NCI-H748 (cell line): Measurements from ENCODE around the gene CNTNAP2.
A peak's percentile ranks its signal among the peaks of the same experiment; 100 is the strongest.

Source experiments
- DNase-seq: peaks from one replicate; lab custom pipeline; 2025; ENCODE audit not compliant: unreplicated experiment; lab: John Stamatoyannopoulos, UW

The CNTNAP2 gene

DNA sequence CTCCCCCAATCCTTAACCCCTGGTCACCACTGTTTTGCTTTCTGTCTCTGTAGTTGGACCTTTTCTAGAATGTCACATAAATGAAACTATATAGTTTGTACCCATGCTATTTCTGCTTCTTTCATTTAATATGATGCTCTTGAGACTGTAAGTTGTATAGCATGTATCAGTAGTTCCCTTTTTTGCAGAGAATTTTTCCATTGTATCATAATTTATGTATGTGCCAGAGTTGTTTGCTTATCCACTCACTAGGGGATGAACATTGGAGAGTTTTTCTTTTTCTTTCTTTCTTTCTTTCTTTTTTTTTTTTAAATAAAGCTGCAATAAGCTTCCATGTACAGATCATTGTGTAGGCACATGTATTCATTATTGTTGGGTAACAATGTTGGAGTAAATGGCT, 544.8 kb downstream of the CNTNAP2 start:
- no peak for DNase-seq

DNA sequence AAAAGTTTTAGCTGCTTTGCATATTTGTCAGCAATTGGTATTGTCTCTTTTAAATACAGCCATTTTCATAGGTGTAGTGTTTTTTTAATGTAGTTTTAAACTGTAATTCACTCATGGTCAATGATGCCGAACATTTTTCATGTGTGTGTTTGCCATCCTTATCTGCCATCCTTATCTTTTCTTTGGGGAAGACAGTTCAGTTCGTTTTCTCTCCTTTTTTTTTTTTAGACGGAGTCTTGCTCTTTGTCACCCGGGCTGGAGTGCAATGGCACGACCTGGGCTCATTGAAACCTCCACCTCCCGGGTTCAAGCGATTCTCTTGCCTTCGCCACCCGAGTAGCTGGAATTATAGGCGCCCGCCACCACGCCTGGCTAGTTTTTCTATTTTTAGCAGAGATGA, 545.3 kb downstream of the CNTNAP2 start:
- no peak for DNase-seq

DNA sequence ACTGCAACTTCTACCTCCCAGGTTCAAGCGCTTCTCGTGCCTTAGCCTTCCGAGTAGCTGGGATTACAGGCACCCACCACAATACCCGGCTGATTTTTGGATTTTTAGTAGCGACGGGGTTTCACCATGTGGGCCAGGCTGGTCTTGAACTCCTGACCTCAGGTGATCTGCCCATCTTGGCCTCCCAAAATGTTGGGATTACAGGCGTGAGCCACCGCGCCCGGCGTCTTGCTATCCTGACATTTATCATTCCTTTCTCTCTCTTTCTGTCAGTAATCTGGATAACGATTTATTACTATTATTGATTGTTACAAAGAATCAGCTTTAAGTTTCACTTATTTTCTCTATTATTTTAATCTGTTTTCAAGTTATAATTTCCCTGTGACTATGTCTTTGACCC, 548.4 kb downstream of the CNTNAP2 start:
- no peak for DNase-seq

DNA sequence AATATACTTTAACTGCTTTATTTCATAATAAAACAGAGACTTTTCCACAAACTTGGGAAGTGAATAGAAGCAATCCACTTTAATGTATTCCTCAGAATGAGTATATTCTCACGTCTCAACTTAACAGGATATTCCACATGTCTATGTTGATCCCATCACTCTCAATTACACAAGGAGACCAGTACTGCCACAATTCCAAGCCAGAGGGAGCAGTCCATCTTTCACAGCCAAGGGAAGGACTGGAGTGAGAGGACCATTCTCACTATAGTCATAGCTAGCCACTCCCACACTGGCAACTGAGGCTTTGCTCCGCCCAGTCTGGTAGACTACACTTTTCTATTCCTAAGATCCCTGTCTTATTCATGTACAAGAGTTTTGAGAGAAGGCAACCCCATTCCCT, 553.9 kb downstream of the CNTNAP2 start:
- DNase-seq: no peak

DNA sequence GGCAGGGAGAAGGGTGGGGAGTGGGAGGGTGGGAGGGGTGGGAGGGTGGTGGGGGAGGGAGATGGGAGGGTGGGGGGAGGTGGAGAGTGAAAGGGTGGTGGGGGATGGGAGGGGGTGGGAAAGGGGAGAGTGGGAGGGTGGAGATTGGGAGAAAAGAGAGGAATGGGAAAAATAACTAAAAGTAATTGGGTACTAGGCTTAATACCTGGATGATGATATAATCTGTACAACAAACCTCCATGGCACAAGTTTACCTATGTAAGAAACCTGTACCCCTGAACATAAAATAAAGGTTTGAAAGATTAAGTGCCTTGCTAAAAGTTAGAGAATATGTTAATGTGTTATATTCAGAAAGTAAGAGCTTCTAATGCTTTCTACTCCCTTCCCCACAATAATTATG, 564.9 kb downstream of the CNTNAP2 start:
- DNase-seq: no peak

DNA sequence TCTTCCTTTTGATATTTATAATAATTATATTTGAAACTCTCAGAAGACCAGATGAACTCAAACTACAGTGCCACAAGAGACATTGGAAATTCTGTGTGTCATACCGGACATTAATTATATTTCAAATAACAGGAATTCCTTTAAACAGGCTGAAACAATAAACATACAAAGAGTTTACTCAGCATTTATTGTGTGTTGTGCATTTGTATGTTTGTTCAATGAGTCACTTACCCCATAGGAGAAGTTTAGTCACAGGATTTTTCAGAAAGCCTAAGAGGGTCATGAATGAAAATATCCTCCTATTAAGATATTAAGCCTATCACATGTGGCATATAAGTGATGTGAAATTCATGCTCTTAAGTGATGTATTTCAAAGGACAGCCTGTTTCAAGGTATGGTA, 566.8 kb downstream of the CNTNAP2 start:
- no peak for DNase-seq

DNA sequence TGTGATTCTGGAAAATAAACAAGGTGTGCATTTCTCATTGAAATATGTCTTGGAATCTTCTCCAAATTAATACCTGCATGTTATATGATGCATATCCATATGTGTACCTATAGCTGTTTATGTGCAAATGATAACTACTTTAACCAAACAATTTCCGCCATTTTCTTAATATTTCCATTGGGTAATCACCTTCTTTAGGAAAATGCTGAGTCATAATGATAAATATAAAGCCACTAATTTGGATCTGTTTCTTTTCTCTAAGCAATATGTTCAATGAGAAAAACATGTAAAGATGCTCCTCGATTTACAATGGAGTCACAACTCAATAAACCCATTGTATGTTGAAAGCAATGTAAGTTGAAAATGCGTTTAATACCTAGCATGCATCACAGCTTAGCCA, 574.4 kb downstream of the CNTNAP2 start:
- DNase-seq: no peak

DNA sequence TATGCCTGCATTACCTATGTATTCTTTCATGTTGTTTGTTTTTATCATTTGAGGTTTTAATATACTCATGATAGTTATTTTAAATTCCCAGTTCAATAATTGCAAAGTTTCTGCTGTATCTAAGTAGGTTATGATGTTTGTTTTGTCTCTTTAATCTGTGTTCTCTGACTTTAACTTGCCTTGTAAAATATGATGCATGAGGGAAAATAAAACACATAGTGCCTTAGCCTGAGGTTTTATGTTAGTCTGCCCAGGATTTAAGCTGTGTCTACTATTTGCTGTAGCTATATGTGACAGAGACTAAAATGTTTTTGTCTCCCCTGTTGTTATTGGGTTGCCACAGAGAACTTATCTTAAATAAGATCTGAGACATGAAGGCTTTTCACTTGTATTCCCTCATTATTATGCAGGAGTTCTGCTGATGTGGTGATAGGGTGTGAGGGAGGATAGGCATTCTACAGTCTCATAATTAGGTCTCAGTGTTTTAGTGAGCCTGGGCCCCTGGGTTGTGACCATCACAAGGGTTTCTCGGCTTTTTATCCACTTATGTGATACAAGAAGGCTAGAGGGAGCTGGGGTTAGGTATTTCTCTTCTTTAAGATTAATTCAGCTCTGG, 582.5 kb downstream of the CNTNAP2 start:
- no peak for DNase-seq

DNA sequence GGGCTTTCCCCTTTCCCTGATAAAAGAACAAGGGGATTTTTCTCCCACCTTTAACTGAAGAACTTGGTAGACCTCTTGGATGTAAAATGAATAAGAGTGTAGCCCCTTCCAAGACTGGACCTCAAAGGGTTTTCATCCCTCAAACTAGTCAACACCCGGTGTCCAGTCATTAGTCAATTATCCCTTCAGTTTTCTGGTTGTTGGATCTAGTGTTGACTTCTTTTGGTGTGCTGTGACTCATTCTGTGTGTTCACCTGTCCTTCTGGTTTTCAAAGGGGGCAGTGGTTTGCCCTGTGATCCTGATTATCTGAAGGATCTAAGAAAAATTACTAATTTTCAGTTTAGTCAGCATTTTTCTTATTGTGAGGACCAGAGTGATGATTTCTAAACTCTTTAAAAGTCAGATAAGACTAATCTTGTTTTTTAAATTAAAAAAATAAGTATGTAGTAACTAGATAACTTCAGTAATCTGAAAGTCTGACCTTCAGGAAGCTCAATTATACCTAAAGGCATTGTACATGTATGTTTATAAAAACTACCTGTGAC, 583.5 kb downstream of the CNTNAP2 start:
- peak; percentile 42 for DNase-seq

DNA sequence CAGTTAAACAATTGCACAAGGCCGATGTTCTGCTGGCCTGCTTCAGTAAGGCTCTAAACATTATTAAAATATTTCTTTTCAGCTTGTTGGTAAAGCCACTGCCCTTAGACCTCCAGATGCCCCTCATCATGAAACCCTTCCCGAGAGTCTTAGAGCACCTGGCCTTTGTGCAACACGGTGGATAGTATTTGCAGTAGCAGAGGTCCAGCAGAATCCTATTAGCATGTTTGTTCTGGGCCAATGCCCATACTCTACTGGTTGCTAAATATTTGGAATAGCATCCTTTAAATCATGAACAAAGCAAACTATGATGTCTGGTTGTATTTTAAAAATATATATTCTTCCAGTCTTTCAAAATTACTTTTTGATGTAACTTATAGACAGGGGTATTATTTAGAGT, 584.6 kb downstream of the CNTNAP2 start:
- peak; percentile 75 for DNase-seq

DNA sequence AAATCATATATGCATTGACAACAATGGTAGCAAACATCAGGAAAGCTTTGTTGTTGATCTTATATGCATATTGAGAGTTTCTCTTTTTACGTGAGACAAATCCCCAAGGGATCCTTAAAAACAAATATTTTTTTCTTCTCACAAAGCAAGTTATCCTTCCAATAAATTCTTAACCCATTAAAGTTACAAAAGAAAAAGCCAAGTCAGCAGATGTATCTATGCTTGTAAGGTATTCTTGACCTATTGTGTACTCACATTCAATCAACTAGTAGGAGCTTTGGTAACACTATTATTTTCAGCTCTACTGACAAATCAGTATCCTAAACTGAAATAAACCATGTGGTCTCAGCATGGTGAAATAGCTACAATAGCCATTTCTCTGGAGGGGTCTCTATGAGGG, 586.3 kb downstream of the CNTNAP2 start:
- no peak for DNase-seq

DNA sequence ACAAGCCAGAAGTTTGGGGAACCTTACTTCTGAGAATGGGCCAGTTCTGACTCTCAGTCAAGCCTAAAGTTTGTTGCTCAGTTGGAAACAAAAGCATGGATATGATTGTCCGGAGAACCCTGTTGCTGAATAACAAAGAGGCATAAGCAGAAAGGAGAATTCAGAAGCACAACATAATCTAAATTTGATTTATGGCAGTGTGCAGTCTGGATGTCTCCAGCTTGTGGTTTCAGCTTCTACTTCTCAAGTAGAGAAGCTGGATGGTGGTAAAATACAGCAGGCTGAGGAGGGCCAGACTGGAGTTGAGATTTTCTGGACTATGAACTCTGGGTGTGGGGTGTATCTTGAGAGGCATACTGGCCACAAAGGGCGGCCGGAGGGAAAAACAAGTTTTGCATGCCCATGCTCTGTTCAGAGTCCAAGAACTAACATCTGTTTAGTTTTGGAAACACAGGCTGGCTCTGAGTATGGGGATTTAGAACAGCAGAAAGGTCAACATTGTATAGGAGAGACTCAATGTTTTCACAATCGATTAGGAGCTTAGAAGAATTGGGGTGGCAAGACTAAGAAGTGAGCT, 592.9 kb downstream of the CNTNAP2 start:
- no peak for DNase-seq

DNA sequence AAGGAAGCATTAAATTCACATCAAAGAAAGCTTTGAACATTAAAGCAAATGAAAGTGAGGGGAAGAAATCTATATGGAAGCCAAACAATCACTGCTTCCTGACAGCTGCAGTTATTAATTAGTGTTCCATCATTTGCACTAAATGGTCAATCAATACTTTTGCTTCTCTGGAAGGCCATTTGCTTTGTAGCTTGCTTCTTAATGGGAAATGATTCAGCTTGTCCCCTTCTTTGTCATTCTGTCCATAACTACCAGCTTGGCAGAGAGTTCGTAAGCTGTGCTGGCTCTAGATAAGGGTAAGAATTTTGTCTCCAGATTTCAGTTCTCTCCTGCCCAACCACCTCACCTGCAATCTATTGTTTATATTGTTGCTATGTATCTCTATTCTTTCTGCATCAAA, 596.6 kb downstream of the CNTNAP2 start:
- no peak for DNase-seq

DNA sequence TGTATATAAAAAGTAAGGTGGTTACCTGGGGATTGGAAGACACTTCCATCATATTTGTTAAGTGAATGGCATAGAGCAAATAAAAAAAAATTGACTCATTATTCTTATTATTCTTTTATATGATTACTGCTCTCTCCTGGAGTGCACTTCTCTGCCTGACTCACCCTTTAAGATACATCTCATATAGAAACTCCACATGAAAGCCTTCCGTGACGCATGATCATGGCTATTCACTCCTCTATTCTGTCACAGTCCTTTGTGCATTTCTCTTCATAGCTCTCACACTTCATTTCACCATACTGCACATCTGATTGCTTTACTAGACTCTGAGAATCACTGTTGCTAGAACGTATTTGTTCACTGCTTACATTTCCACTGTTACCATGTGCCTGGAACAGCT, 597.3 kb downstream of the CNTNAP2 start:
- no peak for DNase-seq

DNA sequence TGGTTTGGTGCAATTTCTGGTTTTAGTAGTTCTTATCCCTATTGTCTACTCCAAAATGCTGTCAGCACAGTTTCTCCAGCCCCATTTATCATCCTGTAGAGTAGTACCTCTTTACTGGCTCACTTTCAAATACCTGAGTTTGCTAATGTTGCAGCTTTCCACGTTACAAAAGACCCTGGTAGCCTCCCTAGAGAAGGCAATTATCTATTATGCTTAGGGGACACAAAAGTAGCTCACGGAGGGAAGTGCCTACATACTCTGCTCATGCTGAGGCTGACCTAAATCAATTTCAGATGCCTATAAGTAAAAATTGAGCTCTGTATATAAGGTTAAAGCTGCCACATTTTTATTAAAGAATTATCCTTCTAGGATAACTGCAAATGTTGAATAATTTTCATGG, 603.6 kb downstream of the CNTNAP2 start:
- peak; percentile 32 for DNase-seq

DNA sequence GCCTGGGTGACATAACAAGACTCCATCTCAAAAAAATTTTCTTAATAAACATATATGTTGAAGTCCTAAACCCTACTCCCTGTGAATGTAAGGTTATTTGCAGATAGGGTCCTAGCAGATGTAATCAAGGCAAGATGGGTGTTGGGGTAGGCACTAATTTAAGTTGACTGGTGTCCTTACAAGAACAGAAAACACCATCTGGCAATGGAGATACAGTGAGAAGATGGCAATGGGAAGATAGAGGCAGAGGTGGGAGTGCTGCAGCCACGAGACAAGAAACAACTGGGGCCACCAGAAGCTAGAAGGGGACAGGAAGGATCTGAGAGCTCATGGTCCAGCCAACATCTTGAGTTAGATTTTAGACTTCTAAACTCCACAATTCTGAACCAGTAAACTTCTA, 606.4 kb downstream of the CNTNAP2 start:
- no peak for DNase-seq

DNA sequence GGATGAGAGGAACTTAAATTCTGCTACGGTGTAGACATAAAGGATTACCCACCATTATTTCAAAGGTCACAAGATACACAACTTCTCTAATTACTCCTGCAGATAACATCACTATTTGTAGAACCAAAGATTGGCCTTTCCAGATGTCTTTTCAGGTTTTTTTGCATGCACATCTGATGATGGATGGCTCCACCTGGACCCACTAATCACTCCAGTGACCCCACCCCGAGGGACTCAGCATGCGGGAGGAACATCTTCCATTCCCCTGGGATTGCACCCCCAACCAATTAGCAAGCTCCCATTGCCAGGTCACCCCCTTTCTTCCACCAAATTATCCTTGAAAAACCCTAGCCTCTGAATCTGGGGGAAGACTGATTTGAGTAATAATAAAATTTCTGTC, 608.9 kb downstream of the CNTNAP2 start:
- peak; percentile 87 for DNase-seq

DNA sequence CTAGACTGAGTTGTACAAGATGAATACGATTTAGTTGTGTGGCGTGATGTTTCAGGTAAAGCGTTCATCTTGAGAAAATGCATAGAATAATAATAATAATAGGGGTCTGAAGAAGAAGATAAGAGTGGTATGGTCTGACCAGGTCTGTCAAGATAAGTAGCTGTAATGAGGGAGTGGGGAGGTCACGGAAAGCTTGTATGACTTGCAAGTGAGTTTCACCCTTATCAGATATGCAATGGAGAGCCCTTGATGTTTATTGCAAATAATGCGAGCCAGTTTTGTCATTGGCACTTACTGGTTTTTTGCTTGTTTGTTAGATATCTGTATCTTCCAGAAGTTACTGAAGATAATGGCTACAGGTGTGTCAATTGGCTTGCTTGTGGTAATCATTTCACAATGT, 611.5 kb downstream of the CNTNAP2 start:
- no peak for DNase-seq

DNA sequence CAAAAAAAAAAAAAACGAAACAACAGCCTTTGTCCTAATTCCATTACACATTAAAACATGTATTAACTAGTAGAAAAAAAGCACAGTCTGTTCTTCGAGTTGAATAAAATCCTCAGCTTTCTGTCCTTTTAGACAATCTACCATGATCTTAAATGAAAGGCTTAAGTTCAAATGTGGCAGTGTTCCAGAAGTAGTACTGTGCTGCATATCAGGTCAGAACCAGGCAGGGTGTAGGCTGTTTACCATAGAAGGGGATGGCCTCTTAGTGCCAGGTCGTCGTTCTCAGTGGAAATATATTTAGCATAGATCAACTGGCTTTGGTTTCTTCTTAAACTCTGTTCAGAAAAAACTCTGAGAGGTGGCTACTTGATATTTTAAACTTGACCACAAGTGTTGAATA, 612.0 kb downstream of the CNTNAP2 start:
- no peak for DNase-seq

DNA sequence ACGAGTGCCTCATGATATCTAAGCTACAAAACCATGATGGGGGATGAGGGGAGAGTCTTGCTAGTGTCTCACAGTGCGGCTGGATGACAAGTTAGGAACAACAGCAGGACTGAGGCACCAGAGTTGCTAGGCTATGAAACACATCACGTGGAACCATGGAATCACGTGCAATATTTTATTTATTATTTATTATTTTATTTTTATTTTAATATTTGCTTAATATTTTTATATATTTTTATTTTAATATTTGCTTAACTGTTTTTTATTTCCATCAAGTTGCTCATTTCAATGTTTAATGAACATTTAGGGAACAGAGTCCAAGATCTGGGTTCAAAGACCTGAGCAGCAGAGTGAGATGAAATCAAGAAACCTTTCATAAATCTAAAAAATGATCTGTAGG, 614.6 kb downstream of the CNTNAP2 start:
- DNase-seq: no peak

DNA sequence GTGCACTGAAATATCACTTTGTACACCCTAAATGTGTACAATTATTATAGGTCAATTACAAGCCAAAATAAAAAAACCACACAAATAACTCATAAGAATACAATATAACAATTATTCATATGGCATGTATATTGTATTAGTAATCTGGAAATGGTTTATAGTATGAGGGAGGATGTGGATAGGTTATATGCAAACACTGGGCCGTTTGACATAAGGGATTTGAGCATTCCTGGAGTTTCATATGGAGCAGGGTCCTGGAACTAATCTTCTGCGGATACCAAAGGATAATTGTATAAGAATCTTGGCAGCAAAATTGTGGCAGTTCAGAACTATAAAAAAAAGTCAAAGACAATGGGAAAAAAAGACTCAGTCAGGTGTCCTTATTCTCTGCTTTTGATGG, 619.4 kb downstream of the CNTNAP2 start:
- DNase-seq: no peak

DNA sequence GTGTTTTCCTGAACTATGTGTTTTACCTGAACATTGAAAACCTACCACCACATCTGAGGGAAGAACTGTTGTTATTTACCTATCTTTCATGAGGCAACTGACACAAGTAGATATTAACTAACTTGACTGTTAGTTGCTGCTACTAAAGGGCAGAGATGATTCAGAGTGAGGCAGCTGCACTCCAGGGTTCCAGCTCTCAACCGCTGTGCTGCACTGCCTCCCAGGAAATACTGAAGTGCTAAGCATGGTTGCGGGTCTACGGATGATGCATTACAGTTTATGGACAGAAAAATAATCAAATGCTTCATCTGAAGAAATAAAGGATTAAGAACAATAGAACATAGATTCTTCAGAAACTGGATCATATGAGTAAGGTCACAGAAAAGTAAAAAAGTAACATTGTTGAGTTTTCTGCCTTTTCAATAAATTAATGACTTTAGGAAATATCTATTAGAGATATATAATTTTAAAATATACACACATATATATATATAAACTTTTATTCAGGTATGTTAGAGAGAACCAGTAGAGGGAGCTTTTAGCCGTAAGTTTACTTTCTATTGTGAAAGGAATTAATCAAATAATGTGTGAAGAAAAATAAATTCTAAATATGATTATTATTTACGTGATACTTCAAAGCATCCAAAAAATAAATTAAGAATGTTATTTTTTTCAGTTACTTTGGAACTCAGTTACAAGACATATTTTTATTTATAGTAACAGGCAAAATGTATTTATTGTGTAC, 620.0 kb downstream of the CNTNAP2 start:
- DNase-seq: no peak
